ENCODE results near the gene MARCKSL1.

MARCKSL1 gene, protein sequence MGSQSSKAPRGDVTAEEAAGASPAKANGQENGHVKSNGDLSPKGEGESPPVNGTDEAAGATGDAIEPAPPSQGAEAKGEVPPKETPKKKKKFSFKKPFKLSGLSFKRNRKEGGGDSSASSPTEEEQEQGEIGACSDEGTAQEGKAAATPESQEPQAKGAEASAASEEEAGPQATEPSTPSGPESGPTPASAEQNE

DNA sequence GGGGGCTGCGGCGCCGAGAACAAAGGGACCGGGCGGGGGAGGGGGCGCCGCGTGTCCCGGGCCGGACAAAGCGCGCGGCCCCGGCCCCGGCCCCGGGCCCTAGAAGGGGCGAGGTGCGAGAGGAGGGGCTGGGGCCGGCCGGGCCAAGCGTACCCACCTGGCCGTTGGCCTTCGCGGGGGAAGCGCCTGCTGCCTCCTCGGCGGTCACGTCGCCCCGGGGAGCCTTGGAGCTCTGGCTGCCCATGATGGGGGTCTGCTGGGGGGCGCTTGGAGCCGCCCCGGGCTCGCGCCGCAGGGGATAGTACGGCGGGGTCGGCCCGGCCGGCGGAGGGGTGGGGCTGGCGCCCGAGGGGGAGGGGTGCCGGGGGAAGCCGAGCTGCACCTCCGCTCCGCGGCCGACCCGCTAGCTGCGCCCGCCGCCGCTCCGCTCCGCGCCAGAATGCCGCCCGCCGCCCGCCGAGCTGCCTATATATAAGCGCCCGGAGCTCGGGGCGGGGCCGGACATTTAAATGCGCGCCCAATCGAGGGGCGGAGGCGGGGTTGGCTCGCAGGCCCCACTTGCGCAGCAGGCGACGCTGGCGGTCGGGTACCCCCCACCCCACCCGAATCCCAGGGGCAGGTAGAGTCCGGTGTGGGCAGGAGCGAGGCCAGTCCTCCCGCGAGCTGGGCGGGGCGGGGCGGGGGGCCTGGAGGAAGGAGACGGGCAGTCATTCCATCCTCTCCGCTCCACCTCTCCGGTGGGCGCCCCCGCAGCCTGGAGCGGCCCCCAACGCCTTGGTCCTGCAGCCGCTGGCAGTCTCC lies at the start of gene MARCKSL1:
MARCKSL1 (minus strand) TSS at position 444 of the 801 bp plus-strand sequence; CDS start at position 244, 200 bp downstream.
- no peak for TF ChIP-seq CTCF (IDR thresholded peaks at IDR 0.05; ENCODE audit: unreplicated experiment in 3 of 3)
- Mint-ChIP-seq H3K27ac (peak within 1 kb of the TSS; percentile 84 to 94 (median 93)), H3K9me3 (no peaks in the 10 kb centered on the region), H3K36me3 (ENCODE audit: low read depth) (peaks cover 36% of the 10 kb centered on the region), H3K4me3 (peak within 1 kb of the TSS; percentile 98), H3K4me1 (peaks cover 45% of the 10 kb centered on the region), H3K27me3 (ENCODE audit: low read depth) (no peaks in the 10 kb centered on the region)

GRCh38 chr1:32380057-32380456 lies 44.0 kb upstream of the MARCKSL1 start:
- H3K27ac Mint-ChIP-seq, result no peak overlapping the region
- H3K4me1 Mint-ChIP-seq, result no peaks in the 10 kb centered on the region
- H3K4me3 Mint-ChIP-seq, result no peak overlapping the region
- peaks cover 71% of the 10 kb centered on the region for H3K36me3 Mint-ChIP-seq (ENCODE audit: low read depth)
- no peak for TF ChIP-seq CTCF (IDR thresholded peaks at IDR 0.05; ENCODE audit: unreplicated experiment in 3 of 3)
- no peaks in the 10 kb centered on the region for H3K27me3 Mint-ChIP-seq (ENCODE audit: low read depth)
- no peaks in the 10 kb centered on the region for H3K9me3 Mint-ChIP-seq

GRCh38 chr1:32377541-32378220 lies 41.6 kb upstream of the MARCKSL1 start:
- H3K27me3 Mint-ChIP-seq (ENCODE audit: low read depth), result no peaks in the 10 kb centered on the region
- H3K4me1 Mint-ChIP-seq, result no peaks in the 10 kb centered on the region
- H3K4me3 Mint-ChIP-seq, result no peak overlapping the region
- no peaks in the 10 kb centered on the region for H3K9me3 Mint-ChIP-seq
- H3K27ac Mint-ChIP-seq, result no peak overlapping the region
- H3K36me3 Mint-ChIP-seq (ENCODE audit: low read depth), result peaks cover 75% of the 10 kb centered on the region
- no peak for TF ChIP-seq CTCF (IDR thresholded peaks at IDR 0.05; ENCODE audit: unreplicated experiment in 3 of 3)

- no peaks in the 10 kb centered on the region for H3K9me3 Mint-ChIP-seq
- H3K4me3 Mint-ChIP-seq, result no peak overlapping the region
- no peak overlapping the region for H3K27ac Mint-ChIP-seq
- H3K27me3 Mint-ChIP-seq (ENCODE audit: low read depth), result no peaks in the 10 kb centered on the region
- H3K4me1 Mint-ChIP-seq, result no peaks in the 10 kb centered on the region
- peaks cover 78% of the 10 kb centered on the region for H3K36me3 Mint-ChIP-seq (ENCODE audit: low read depth)
- no peak for TF ChIP-seq CTCF (IDR thresholded peaks at IDR 0.05; ENCODE audit: unreplicated experiment in 3 of 3)
Measured at GRCh38 chr1:32376199-32376598, 40.2 kb upstream of the MARCKSL1 start.

- no peak for TF ChIP-seq CTCF (IDR thresholded peaks at IDR 0.05; ENCODE audit: unreplicated experiment in 3 of 3)
- Mint-ChIP-seq H3K4me1 (no peaks in the 10 kb centered on the region), H3K27me3 (ENCODE audit: low read depth) (no peaks in the 10 kb centered on the region), H3K27ac (no peak overlapping the region), H3K9me3 (no peaks in the 10 kb centered on the region), H3K4me3 (no peak overlapping the region), H3K36me3 (ENCODE audit: low read depth) (peaks cover 63% of the 10 kb centered on the region)
Measured at GRCh38 chr1:32373996-32374592, 38.1 kb upstream of the MARCKSL1 start.

Data from nephron (organoid).